Activated CD4-positive, alpha-beta T cell treated with anti-CD3 and anti-CD28 coated beads for 4 hours (primary cell): ENCODE results near the gene PCNX1.
"Not testable (repeated sequence)": the region's sequence is repeated elsewhere in the genome, so short reads cannot be mapped to it uniquely, and the experiment has no call there.

Experiments used
- DNase-seq, 2 donors: peaks; one replicate each; pipeline ENCODE4 v3.0.0-alpha.2; 2020

The PCNX1 gene

GRCh38 chr14:71022012-71022869 is 115.0 kb downstream of the PCNX1 start:
- DNase-seq = no peak

- DNase-seq = no peak
Observed at GRCh38 chr14:71022939-71023338, 115.7 kb downstream of the PCNX1 start.

- no peak for DNase-seq
Observed at GRCh38 chr14:71029236-71029781, 122.0 kb downstream of the PCNX1 start.

GRCh38 chr14:71031000-71031399 is 123.7 kb downstream of the PCNX1 start:
- no peak for DNase-seq

- DNase-seq = no peak
Observed at GRCh38 chr14:71036433-71036832, 129.2 kb downstream of the PCNX1 start.

GRCh38 chr14:71048393-71048792 is 141.1 kb downstream of the PCNX1 start:
- DNase-seq = no peak

GRCh38 chr14:71049435-71050133 is 142.3 kb downstream of the PCNX1 start:
- no peak for DNase-seq

- no peak for DNase-seq
Observed at GRCh38 chr14:71050227-71050823, 143.1 kb downstream of the PCNX1 start.

- no peak for DNase-seq
Observed at GRCh38 chr14:71054706-71055105, 147.4 kb downstream of the PCNX1 start.

GRCh38 chr14:71056168-71056567 is 148.9 kb downstream of the PCNX1 start:
- no peak for DNase-seq

- no peak for DNase-seq
Observed at GRCh38 chr14:71060274-71060673, 153.0 kb downstream of the PCNX1 start.

- DNase-seq = no peak
Observed at GRCh38 chr14:71060825-71061455, 153.7 kb downstream of the PCNX1 start.

GRCh38 chr14:71061458-71061857 is 154.2 kb downstream of the PCNX1 start:
- no peak for DNase-seq

- no peak for DNase-seq
Observed at GRCh38 chr14:71062581-71063303, 155.5 kb downstream of the PCNX1 start.

GRCh38 chr14:71063351-71063750 is 156.1 kb downstream of the PCNX1 start:
- no peak for DNase-seq

GRCh38 chr14:71064747-71065146 is 157.5 kb downstream of the PCNX1 start:
- not testable (repeated sequence) for DNase-seq

GRCh38 chr14:71070169-71070568 is 162.9 kb downstream of the PCNX1 start:
- no peak for DNase-seq

GRCh38 chr14:71071042-71071441 is 163.8 kb downstream of the PCNX1 start:
- DNase-seq = no peak

- DNase-seq = no peak
Observed at GRCh38 chr14:71076462-71077092, 169.3 kb downstream of the PCNX1 start.

- DNase-seq = no peak
Observed at GRCh38 chr14:71078500-71078899, 171.2 kb downstream of the PCNX1 start.

- DNase-seq = no peak
Observed at GRCh38 chr14:71086567-71086966, 179.3 kb downstream of the PCNX1 start.

GRCh38 chr14:71089971-71090370 is 182.7 kb downstream of the PCNX1 start:
- no peak for DNase-seq
